ENCODE measurements around the gene ANAPC2.

- no peak for TF ChIP-seq CTCF (IDR thresholded peaks at IDR 0.05)
- no peak for TF ChIP-seq POLR2A (IDR thresholded peaks at IDR 0.05)
These were observed 60.0 kb downstream of the ANAPC2 start for GRCh38 chr9:137128158-137128861.
